Epithelial cell of prostate (primary cell): ENCODE measurements around the gene PARM1.

Source experiments
- DNase-seq: peaks from one replicate; pipeline ENCODE4 v3.0.0-alpha.2; 2011; ENCODE audit warnings: low read depth, low spot score
- H3K27ac ChIP-seq: fragments of 450-650 bp; 2 replicates; pipeline ENCODE4 v1.5.1; 2017; ENCODE audit warnings: mild to moderate bottlenecking

Gene PARM1

GRCh38 chr4:75018811-75019479, 86.0 kb downstream of the PARM1 start:
- no peak for DNase-seq
- H3K27ac ChIP-seq, result no peak overlapping the region

DNA sequence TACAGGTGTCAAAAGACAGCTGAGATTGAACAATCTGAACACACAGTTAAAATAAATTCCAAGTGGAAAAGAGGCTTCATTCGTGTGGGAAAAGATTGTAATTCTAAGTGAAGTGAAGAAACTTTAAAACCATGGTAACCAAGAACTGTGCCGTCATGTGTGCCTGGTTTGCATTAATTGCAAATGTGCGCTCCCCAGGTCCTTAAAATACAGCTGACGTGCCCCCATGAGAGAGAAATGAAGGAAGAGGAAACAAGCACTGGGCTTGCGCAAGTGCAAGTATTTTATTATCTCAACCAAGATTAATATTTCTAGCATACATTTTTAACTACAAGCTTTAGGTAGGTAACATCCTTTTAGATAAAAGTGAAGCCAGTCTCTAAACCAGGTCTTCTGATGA, 92.5 kb downstream of the PARM1 start:
- DNase-seq, result no peak
- H3K27ac ChIP-seq, result no peak overlapping the region

DNA sequence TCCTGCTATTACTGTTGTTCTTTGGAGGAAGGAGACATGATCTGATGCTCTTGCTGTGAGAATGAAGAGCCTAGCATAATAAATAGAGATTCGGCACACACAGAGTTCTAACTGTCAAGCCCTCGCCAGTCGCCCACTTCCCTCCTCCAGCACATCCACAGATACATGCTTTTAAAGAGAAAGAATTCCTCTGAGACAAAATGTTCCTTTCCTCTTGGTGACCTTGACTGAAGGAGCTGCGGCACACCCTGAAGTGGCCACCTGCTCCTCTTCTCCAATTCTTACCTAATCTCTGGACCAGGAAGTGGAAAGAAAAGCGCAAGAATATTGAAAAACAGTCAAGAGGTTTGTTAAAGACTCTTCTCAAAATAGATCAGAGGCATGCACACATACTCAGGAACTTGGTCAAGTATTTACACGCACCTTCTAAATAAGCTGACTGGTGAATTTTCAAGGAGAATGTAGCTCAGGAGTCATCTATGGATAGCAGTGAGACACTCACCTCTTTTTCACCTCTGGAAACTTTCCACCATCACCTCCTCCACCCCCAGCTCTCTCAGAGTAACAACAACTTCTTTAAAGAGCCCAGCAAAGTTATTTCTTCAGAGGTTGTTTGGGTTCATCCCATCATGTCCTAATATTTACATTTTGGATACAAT, 95.4 kb downstream of the PARM1 start:
- H3K27ac ChIP-seq, result no peak overlapping the region
- no peak for DNase-seq

DNA sequence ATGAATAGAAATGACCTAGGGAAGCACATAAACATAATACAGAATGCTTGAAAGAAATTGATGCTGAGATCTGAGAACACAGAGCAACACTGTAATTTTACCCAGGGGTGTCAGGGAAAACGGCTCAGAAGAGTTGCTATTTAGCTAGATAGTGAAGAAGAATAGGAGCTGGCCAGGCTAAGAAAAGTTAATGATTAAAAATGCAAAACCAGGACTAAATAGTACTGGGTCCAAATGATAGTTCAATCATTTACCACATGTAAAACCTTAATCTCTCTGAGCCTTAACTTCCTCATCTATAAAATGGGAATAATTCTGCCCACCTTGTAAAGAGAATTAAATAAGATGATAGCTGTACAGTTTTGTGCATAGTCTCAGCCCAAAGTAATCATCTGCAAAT, 97.1 kb downstream of the PARM1 start:
- no peak overlapping the region for H3K27ac ChIP-seq
- no peak for DNase-seq

DNA sequence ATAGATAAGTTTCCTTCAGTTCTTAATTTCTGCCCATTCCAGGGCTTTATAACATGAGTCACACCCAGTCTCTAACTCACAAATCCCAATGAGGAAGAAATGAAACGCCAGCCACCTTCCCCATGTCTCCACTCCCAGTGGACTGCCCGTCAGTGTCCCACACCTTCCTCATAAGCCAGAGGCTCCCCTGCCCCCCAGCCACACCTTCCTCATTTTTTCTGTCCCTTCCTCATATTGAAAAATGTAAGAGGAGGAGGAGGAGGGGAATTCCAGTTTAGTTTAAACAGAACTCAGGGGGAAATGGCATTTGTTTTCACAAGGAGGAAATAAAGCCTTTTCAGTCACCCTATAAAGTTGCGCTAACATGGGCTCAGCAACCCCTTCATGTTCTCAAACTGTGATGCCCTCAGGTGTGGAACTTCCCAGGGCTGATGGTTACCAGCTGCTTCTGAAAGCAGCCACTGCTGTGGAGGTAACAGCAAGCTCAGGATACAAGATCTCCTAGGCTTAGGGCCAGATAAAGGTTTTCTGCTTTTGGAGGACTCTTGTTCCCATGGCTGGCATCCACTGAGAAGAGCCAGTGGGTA, 97.8 kb downstream of the PARM1 start:
- H3K27ac ChIP-seq, result no peak overlapping the region
- no peak for DNase-seq

- DNase-seq, result no peak
- no peak overlapping the region for H3K27ac ChIP-seq
Measured at GRCh38 chr4:75031775-75032174, 98.9 kb downstream of the PARM1 start.

- no peak overlapping the region for H3K27ac ChIP-seq
- no peak for DNase-seq
Measured at GRCh38 chr4:75034523-75034922, 101.6 kb downstream of the PARM1 start.

GRCh38 chr4:75035321-75035720, 102.4 kb downstream of the PARM1 start:
- no peak overlapping the region for H3K27ac ChIP-seq

DNA sequence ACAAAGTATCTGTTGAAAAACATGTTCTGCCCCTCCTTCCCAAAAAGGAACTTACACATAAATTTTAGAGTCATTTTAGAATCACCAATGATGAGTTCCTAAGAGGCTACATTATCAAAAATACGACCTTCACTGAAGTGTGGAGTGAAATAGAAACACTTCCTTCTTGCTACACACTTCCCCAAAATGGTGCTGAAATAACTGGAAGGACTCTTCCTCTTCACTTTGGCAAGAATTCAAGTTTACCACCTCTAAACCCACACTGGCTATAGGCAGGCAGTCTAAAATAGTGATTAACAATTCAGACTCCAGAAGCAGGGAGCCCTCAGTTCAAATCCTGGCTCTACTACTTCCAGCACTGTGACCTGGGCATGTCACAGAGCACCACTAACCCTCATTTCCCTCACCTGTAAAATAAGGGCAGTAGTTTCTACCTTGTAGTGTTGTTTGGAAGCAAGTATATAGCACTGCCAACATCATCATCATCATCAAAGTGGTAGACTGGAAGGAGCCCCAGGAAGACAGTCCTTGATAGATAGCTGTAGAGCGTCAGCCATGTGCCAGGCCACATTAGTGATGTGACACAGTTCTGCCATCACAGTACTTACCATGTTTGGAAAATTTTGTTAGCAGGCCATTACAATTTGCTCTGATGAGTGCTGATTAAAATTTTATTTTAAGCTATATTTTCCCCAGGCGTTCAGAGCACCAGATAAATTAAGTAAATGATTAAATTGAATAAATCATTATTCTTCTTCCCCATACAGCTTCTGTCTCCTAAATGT, 103.3 kb downstream of the PARM1 start:
- H3K27ac ChIP-seq, result no peak overlapping the region
- no peak for DNase-seq

More at GRCh38 chr4:75035321-75035720, 102.4 kb downstream of the PARM1 start:
- DNase-seq, result no peak

GRCh38 chr4:75037252-75037651, 104.3 kb downstream of the PARM1 start:
- no peak for DNase-seq

GRCh38 chr4:75038376-75038775, 105.5 kb downstream of the PARM1 start:
- H3K27ac ChIP-seq, result no peak overlapping the region
- DNase-seq, result no peak

More at GRCh38 chr4:75037252-75037651, 104.3 kb downstream of the PARM1 start:
- no peak overlapping the region for H3K27ac ChIP-seq

- no peak for DNase-seq
- H3K27ac ChIP-seq, result no peak overlapping the region
Measured at GRCh38 chr4:75040703-75041102, 107.8 kb downstream of the PARM1 start.

GRCh38 chr4:75042601-75043208, 109.8 kb downstream of the PARM1 start:
- DNase-seq, result no peak
- H3K27ac ChIP-seq, result no peak overlapping the region

DNA sequence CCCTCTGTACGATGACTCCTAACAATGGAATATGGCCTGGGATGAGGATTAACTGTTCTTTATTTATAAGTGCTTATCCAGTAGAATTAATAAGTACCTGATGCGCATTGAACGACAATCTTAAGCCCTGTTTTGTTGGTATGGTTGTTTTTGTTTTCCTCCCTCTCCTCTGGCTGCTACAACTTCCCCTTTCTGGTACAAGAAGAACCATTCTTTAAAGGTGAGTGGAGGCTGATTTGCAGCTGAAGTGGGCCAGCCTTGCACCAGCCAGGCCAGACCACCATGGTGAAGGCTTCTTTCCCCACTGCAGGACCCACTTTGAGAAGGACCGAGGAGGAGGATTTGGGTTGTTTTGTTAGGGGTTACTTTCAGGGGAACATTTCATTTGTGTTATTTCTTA, 113.3 kb downstream of the PARM1 start:
- H3K27ac ChIP-seq, result no peak overlapping the region
- DNase-seq, result no peak

DNA sequence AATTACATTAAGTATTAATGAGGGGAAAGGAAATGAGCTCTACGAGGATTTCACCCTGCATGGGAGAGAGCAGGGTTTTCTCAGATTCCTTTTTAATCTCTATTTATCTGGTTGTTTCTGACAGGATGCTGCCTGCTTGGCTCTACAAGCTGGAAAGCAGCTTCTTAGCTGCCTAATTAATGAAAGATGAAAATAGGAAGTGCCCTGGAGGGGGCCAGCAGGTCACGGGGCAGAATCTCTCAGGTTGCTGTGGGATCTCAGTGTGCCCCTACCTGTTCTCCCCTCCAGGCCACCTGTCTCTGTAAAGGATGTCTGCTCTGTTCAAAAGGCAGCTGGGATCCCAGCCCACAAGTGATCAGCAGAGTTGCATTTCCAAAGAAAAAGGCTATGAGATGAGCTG, 113.7 kb downstream of the PARM1 start:
- H3K27ac ChIP-seq, result no peak overlapping the region
- no peak for DNase-seq

GRCh38 chr4:75048208-75048879, 115.4 kb downstream of the PARM1 start:
- H3K27ac ChIP-seq, result no peak overlapping the region
- no peak for DNase-seq

DNA sequence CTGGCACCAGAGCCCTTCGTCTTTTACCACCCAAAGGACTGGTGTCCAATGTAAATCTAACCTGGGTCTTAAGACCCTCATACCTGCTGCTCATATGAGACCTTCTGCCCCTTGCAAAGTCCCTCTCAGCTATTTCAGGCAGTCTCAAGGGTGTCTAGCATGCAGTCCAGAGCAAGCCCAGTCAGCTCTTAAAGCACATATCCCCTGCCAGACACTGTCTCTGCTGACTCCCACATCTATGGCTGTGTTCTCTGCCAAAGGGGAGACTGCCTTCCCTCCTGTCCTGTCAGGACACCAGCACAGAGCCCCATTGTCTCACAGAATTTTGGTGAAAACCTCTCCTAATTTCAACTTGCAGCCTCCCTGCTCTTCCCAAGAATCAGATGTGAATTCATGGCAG, 118.5 kb downstream of the PARM1 start:
- H3K27ac ChIP-seq, result no peak overlapping the region
- DNase-seq, result no peak

- H3K27ac ChIP-seq, result no peak overlapping the region
- no peak for DNase-seq
Measured at GRCh38 chr4:75053352-75053751, 120.4 kb downstream of the PARM1 start.

- DNase-seq, result no peak
- no peak overlapping the region for H3K27ac ChIP-seq
Measured at GRCh38 chr4:75054078-75054477, 121.2 kb downstream of the PARM1 start.

DNA sequence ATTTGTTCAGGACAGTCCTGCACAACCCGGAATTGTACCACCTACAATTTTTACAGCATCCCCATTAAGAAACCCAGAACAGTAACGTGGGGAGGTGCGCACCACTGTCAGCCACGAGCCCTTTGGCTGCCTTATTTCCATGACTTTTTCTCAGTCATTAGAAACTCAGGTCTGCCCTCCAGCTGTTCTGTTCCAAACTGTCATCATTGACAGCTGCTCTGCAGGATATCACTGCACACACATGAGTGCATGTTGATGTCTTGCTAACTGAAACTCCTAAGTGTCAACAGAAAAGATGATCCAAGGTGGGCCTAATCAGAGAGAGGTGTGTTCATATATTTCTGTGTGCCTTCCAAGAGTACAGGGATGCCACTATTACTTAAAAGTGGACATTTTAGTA, 123.4 kb downstream of the PARM1 start:
- H3K27ac ChIP-seq, result no peak overlapping the region
- no peak for DNase-seq
